HepG2 (cell line): ENCODE data around the gene PSMG4. TPM values are rescaled to one million over a fixed set of nuclear protein-coding genes. Genes with fewer than 3 reads are reported as not detected.
A peak's percentile ranks its signal among the peaks of the same experiment; 100 is the strongest.

Source experiments
- ATRX ChIP-seq: sonication (generic); formaldehyde crosslinking; IDR thresholded peaks from 2 replicates; pipeline ENCODE4 v1.4.0; 2020; ENCODE audit warnings: missing genetic modification reagents, borderline replicate concordance
- BATF2 ChIP-seq: sonication (generic); formaldehyde crosslinking; IDR thresholded peaks from 2 replicates; pipeline ENCODE4 v1.8.0; 2022; ENCODE audit warnings: mild to moderate bottlenecking, missing genetic modification reagents, moderate library complexity
- HMG20A ChIP-seq: IDR thresholded peaks from 2 replicates; pipeline ENCODE4 v1.6.1; 2016; ENCODE audit warnings: borderline replicate concordance
- KLF12 ChIP-seq: sonication (generic); formaldehyde crosslinking; IDR thresholded peaks from 2 replicates; pipeline ENCODE4 v1.4.0; 2020; ENCODE audit warnings: missing genetic modification reagents, borderline replicate concordance
- PATZ1 ChIP-seq: sonication (generic); formaldehyde crosslinking; IDR thresholded peaks from 2 replicates; pipeline ENCODE4 v1.4.0; 2020; ENCODE audit warnings: missing genetic modification reagents
- SNRNP70 ChIP-seq: fragments of 200-400 bp; formaldehyde crosslinking; IDR thresholded peaks from 2 replicates; pipeline ENCODE4 v1.6.1; 2017; ENCODE audit warnings: mild to moderate bottlenecking, low read depth, low read length, moderate library complexity
- SOX6 ChIP-seq, 2 experiments: fragments of 450-650 bp in 1 of 2; sonication (generic) in 1 of 2; formaldehyde crosslinking in 1 of 2; IDR thresholded peaks; 2 replicates each; pipeline versions ENCODE4 v1.4.0 to v1.6.1; 2017 to 2020; ENCODE audit warnings: antibody characterized with exemption in 1 of 2, mild to moderate bottlenecking in 1 of 2, missing genetic modification reagents in 1 of 2
- ZNF331 ChIP-seq: sonication (generic); formaldehyde crosslinking; IDR thresholded peaks from 2 replicates; pipeline ENCODE4 v1.4.0; 2020; ENCODE audit warnings: missing genetic modification reagents
- ZNF766 ChIP-seq: sonication (generic); formaldehyde crosslinking; IDR thresholded peaks from 2 replicates; pipeline ENCODE4 v1.5.0; 2020; ENCODE audit warnings: missing genetic modification reagents, borderline replicate concordance
- ZSCAN5A ChIP-seq: sonication (generic); formaldehyde crosslinking; IDR thresholded peaks from 2 replicates; pipeline ENCODE4 v1.8.0; 2022; ENCODE audit warnings: mild to moderate bottlenecking, missing genetic modification reagents, borderline replicate concordance
- polyA plus RNA-seq, 8 experiments: library from polyadenylated mRNA; depleted of rRNA in 3 of 8; stranded (reverse) in 7 of 8; unstranded in 1 of 8; fragments of >200 nt; fragmentation: Illumina TruSeq in 4 of 8; extraction: Trizol in 4 of 8; gene quantifications; 2 replicates each; pipeline versions ENCODE4 v1.2.1 to v1.2.3, GENCODE V29; 2011 to 2016; ENCODE audit warnings: low read depth in 4 of 8, missing spikeins in 1 of 8, mixed read lengths in 1 of 8; ENCODE audit not compliant: insufficient read depth in 1 of 8
- total RNA-seq, 5 experiments: library from RNA; depleted of rRNA; stranded (reverse); fragments of >200 nt; fragmentation: Illumina TruSeq; extraction: Trizol; gene quantifications; 2 replicates each; pipeline ENCODE4 v1.2.3, GENCODE V29; 2016; ENCODE audit warnings: low read depth in 1 of 5
- TF ChIP-seq, protein P1 (sequence below): sonication (generic); formaldehyde crosslinking; IDR thresholded peaks from 2 replicates; pipeline ENCODE4 v1.8.1; 2022; ENCODE audit warnings: mild to moderate bottlenecking, missing genetic modification reagents
- TF ChIP-seq, protein P2 (sequence below): sonication (generic); formaldehyde crosslinking; IDR thresholded peaks from 2 replicates; pipeline ENCODE4 v1.8.0; 2022; ENCODE audit warnings: missing genetic modification reagents, mild to moderate bottlenecking, borderline replicate concordance
- TF ChIP-seq, protein P3 (sequence below): sonication (generic); formaldehyde crosslinking; IDR thresholded peaks from 2 replicates; pipeline ENCODE4 v1.4.0; 2020; ENCODE audit warnings: missing genetic modification reagents
- TF ChIP-seq, protein P4 (sequence below), 2 experiments: sonication (generic) in 1 of 2; formaldehyde crosslinking in 1 of 2; IDR thresholded peaks; 2 replicates each; pipeline versions ENCODE4 v1.5.1 to v1.6.1; 2011 to 2020; ENCODE audit warnings: borderline replicate concordance in 1 of 2, low read depth in 1 of 2, low read length in 1 of 2, mild to moderate bottlenecking in 1 of 2, missing genetic modification reagents in 1 of 2, moderate library complexity in 1 of 2
- TF ChIP-seq, protein P5 (sequence below): sonication (generic); formaldehyde crosslinking; IDR thresholded peaks from 2 replicates; pipeline ENCODE4 v1.4.0; 2020; ENCODE audit warnings: missing genetic modification reagents

PSMG4 gene
- total and polyA plus RNA-seq, 2 of the 13 experiments (the other 11 are each of a cell fraction or from before 2014, with no cell fraction given), result 28.5 to 32.8 TPM

GRCh38 chr6:3251462-3252314, 7.1 kb upstream of the PSMG4 start (continued):
- no peak for TF ChIP-seq BATF2
- TF ChIP-seq, protein P1, sequence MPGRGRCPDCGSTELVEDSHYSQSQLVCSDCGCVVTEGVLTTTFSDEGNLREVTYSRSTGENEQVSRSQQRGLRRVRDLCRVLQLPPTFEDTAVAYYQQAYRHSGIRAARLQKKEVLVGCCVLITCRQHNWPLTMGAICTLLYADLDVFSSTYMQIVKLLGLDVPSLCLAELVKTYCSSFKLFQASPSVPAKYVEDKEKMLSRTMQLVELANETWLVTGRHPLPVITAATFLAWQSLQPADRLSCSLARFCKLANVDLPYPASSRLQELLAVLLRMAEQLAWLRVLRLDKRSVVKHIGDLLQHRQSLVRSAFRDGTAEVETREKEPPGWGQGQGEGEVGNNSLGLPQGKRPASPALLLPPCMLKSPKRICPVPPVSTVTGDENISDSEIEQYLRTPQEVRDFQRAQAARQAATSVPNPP (CRISPR knock-in tag), result no peak
- no peak for TF ChIP-seq ZNF766 (CRISPR knock-in tag)
- TF ChIP-seq ZSCAN5A (CRISPR knock-in tag), result no peak
- TF ChIP-seq SOX6 (IDR thresholded peaks at IDR 0.05), result no peak
- TF ChIP-seq SOX6 (CRISPR knock-in tag; IDR thresholded peaks at IDR 0.05), result peak; percentile 16; the same call in 1 of the 2 replicates
- peak; percentile 16; the same call in 1 of the 2 replicates for TF ChIP-seq HMG20A (CRISPR knock-in tag)
- TF ChIP-seq SNRNP70, result no peak
- TF ChIP-seq, protein P2, sequence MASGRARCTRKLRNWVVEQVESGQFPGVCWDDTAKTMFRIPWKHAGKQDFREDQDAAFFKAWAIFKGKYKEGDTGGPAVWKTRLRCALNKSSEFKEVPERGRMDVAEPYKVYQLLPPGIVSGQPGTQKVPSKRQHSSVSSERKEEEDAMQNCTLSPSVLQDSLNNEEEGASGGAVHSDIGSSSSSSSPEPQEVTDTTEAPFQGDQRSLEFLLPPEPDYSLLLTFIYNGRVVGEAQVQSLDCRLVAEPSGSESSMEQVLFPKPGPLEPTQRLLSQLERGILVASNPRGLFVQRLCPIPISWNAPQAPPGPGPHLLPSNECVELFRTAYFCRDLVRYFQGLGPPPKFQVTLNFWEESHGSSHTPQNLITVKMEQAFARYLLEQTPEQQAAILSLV (CRISPR knock-in tag), result 0 out of 2 replicates have a peak, but pooled peaks have one; percentile 42
- TF ChIP-seq KLF12 (CRISPR knock-in tag), result peak; percentile 71; the same call in 1 of the 2 replicates
- TF ChIP-seq PATZ1 (CRISPR knock-in tag), result peak; percentile 60; the same call in 1 of the 2 replicates
- TF ChIP-seq, protein P3, sequence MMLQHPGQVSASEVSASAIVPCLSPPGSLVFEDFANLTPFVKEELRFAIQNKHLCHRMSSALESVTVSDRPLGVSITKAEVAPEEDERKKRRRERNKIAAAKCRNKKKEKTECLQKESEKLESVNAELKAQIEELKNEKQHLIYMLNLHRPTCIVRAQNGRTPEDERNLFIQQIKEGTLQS (CRISPR knock-in tag), result no peak
- TF ChIP-seq, protein P4, sequence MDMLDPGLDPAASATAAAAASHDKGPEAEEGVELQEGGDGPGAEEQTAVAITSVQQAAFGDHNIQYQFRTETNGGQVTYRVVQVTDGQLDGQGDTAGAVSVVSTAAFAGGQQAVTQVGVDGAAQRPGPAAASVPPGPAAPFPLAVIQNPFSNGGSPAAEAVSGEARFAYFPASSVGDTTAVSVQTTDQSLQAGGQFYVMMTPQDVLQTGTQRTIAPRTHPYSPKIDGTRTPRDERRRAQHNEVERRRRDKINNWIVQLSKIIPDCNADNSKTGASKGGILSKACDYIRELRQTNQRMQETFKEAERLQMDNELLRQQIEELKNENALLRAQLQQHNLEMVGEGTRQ (IDR thresholded peaks at IDR 0.05; ENCODE audit: low read depth, low read length), result no peak
- TF ChIP-seq, protein P4 (CRISPR knock-in tag; IDR thresholded peaks at IDR 0.05; ENCODE audit: borderline replicate concordance), result no peak
- peak; percentile 62; the same call in 1 of the 2 replicates for TF ChIP-seq ZNF331
- TF ChIP-seq, protein P5, sequence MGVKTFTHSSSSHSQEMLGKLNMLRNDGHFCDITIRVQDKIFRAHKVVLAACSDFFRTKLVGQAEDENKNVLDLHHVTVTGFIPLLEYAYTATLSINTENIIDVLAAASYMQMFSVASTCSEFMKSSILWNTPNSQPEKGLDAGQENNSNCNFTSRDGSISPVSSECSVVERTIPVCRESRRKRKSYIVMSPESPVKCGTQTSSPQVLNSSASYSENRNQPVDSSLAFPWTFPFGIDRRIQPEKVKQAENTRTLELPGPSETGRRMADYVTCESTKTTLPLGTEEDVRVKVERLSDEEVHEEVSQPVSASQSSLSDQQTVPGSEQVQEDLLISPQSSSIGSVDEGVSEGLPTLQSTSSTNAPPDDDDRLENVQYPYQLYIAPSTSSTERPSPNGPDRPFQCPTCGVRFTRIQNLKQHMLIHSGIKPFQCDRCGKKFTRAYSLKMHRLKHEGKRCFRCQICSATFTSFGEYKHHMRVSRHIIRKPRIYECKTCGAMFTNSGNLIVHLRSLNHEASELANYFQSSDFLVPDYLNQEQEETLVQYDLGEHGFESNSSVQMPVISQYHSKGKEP (CRISPR knock-in tag), result no peak
- TF ChIP-seq ATRX (CRISPR knock-in tag), result no peak
